Right lobe of liver (tissue), 6 donors: Measurements from ENCODE around the gene RMND1. TPM values are rescaled to one million over a fixed set of nuclear protein-coding genes. Genes with fewer than 3 reads are reported as not detected.

ENCODE experiments used
- ATAC-seq, 4 donors: fragments of 200-7000 bp; cut with Tn5 transposase; one replicate each; pipeline ENCODE4 v1.9.1; 2020; ENCODE audit warnings: mild to moderate bottlenecking in 4 of 4, moderate library complexity in 4 of 4
- DNase-seq, 3 donors: peaks; one replicate each; pipeline ENCODE4 v3.0.0-alpha.2; 2020
- H3K27ac ChIP-seq, 3 donors: fragments of 200-600 bp; one replicate each; pipeline ENCODE4 v1.8.0; 2022
- H3K27me3 ChIP-seq, 2 donors: fragments of 200-600 bp; one replicate each; pipeline ENCODE4 v1.8.0; 2022
- H3K36me3 ChIP-seq, 4 donors: fragments of 200-600 bp; sonication (generic) in 1 of 4; one replicate each; pipeline versions ENCODE4 v1.5.1 to v1.8.0; 2017 to 2022; ENCODE audit warnings: control low read depth in 1 of 4
- H3K4me1 ChIP-seq, 4 donors: fragments of 200-600 bp; sonication (generic) in 1 of 4; one replicate each; pipeline versions ENCODE4 v1.5.1 to v1.8.0; 2017 to 2022; ENCODE audit warnings: control low read depth in 1 of 4
- H3K4me3 ChIP-seq, 3 donors: fragments of 200-600 bp; one replicate each; pipeline ENCODE4 v1.8.0; 2022
- H3K9me3 ChIP-seq, 4 donors: fragments of 200-600 bp; sonication (generic) in 1 of 4; one replicate each; pipeline versions ENCODE4 v1.5.1 to v1.8.0; 2017 to 2022; ENCODE audit warnings: control low read depth in 1 of 4
- POLR2A ChIP-seq: fragments of 450-650 bp; IDR thresholded peaks from one replicate; pipeline ENCODE4 v1.6.1; 2017; ENCODE audit warnings: antibody characterized with exemption, mild to moderate bottlenecking
- WGBS: methylation state at CpG from one replicate; pipeline ENCODE4 v1.1.6; 2018; ENCODE audit warnings: low coverage, low lambda C conversion rate; ENCODE audit not compliant: insufficient coverage; ENCODE audit errors: missing lambda C conversion rate; 5-methylcytosine and 5-hydroxymethylcytosine counted together
- intact Hi-C, 2 donors: fragments of 100-400 bp; cut with DNase I; formaldehyde crosslinking; loops; one replicate each; pipeline versions ENCODE4 v1.11.2 to v1.14.1; 2022
- long read RNA-seq: library from polyadenylated mRNA; unstranded; transcript quantifications from one replicate; pipeline ENCODE4 v2.0.0, GENCODE V29; 2019
- total RNA-seq, 6 experiments: library from RNA; depleted of rRNA in 2 of 6; stranded (reverse); fragments of >200 nt in 2 of 6; fragmentation: NEBNext Ultra II Directional in 3 of 6; extraction: Animal tissue kit (Norgen Biotek cat#: 25700) in 3 of 6; gene quantifications; one replicate each; pipeline versions ENCODE4 v1.1.0 to v1.2.4, GENCODE V29; 2016 to 2023
- TF ChIP-seq, protein P1 (sequence below), 4 donors: fragments of 200-600 bp in 3 of 4; fragments of 450-650 bp in 1 of 4; IDR thresholded peaks; one replicate each; pipeline versions ENCODE4 v1.5.1 to v1.8.0; 2016 to 2022; ENCODE audit warnings: antibody characterized with exemption in 4 of 4, mild to moderate bottlenecking in 2 of 4
- donor health status: DM: no; HTN: yes; CAD: no.
- donor health status: DM: no; HTN: no; CAD: no.
- donor health status: DM: no; HTN: no; CAD: no.
- donor health status: DM: no; HTN: yes; CAD: no.
- donor health status: DM: no; HTN: yes; CAD: no.

Gene RMND1, protein sequence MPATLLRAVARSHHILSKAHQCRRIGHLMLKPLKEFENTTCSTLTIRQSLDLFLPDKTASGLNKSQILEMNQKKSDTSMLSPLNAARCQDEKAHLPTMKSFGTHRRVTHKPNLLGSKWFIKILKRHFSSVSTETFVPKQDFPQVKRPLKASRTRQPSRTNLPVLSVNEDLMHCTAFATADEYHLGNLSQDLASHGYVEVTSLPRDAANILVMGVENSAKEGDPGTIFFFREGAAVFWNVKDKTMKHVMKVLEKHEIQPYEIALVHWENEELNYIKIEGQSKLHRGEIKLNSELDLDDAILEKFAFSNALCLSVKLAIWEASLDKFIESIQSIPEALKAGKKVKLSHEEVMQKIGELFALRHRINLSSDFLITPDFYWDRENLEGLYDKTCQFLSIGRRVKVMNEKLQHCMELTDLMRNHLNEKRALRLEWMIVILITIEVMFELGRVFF
- total RNA-seq: 10 to 100 TPM; 13.1 to 23.4 (median 19.5) TPM
- long read RNA-seq, partial matches to known transcripts: 0 of 4 reads
- long read RNA-seq, other reads (novel, unspliced or antisense): 1 of 4 reads

DNA sequence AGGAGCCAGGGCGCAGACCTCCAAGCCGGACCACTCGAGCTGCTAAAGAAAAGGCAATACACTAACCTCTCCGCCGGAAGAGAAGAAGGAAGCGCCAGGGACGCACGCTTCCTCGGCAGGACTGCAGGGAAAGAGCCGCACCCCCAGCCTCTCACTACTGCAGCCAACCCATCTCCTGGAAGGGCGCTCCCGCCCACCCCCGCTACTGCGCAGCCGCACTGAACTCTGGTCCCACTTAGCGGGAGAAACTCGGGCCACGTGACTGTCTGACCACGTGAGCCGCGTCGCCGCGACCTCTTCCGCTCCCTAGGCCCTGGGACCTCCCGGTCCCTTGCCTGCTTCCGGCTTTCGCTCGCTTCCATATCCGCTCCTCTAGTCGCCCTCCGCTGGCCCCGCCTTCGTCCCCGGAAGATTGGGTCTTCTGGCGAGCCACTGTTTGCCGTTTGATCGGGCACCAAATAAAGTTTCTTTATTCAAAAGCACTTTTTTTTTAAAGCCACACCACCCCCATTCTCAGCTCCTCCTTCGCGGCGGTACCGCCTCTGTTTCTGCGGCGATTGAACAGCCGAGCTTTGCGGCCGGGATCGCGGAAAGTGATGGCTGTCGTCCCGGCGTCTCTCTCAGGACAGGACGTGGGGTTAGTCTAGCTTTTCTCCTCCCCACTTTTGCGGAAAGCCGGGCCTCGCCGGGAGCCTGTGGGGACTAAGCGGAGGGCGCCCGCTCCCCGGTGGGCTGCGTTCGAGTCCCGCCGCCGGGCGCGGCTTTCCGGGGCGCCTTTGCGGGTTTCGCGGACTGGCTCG, at the start of gene RMND1:
Gene RMND1, minus strand, starts transcription at position 177 of the 800 bp plus-strand sequence. CDS start 6,315 bp downstream, outside the sequence.
- intact Hi-C loops: no loop called here

DNA sequence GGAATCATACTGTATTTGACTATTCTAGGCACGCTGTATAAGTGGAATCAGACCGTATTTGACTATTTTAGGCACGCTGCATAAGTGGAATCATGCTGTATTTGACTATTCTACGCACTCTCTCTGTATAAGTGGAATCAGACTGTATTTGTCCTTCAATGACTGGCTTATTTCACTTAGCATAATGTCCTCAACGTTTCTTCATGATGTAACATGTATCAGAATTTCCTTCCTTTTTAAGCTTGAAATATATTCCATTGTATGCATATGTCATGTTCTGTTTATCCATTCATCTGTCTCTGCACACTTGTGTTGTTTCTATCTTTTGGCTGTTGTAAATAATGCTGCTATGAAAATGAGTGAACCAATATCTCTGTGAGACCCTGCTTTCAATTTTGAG, 47.6 kb upstream of the RMND1 start:
- Histone ChIP-seq H3K27me3 (no peaks in the 10 kb centered on the region), H3K4me3 (no peak overlapping the region), H3K27ac (no peak overlapping the region), H3K9me3 (no peaks in the 10 kb centered on the region), H3K4me1 (peaks cover 0 to 10% (median 2%) of the 10 kb centered on the region in 4 donors), H3K36me3 (no peaks in the 10 kb centered on the region)
- 83% methylated on average over 5 of the region's 5 CpGs for WGBS
- ATAC-seq: no peak
- no peak for DNase-seq
- intact Hi-C loops: no loop called here
- TF ChIP-seq, protein P1, sequence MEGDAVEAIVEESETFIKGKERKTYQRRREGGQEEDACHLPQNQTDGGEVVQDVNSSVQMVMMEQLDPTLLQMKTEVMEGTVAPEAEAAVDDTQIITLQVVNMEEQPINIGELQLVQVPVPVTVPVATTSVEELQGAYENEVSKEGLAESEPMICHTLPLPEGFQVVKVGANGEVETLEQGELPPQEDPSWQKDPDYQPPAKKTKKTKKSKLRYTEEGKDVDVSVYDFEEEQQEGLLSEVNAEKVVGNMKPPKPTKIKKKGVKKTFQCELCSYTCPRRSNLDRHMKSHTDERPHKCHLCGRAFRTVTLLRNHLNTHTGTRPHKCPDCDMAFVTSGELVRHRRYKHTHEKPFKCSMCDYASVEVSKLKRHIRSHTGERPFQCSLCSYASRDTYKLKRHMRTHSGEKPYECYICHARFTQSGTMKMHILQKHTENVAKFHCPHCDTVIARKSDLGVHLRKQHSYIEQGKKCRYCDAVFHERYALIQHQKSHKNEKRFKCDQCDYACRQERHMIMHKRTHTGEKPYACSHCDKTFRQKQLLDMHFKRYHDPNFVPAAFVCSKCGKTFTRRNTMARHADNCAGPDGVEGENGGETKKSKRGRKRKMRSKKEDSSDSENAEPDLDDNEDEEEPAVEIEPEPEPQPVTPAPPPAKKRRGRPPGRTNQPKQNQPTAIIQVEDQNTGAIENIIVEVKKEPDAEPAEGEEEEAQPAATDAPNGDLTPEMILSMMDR (IDR thresholded peaks at IDR 0.05): no peak
- TF ChIP-seq POLR2A: no peak

More for the DNA sequence above, at the start of gene RMND1:
- TF ChIP-seq, protein P1 (IDR thresholded peaks at IDR 0.05): peak in 1 of 4 donors; percentile 2
- peak; percentile 57 for TF ChIP-seq POLR2A
- Histone ChIP-seq H3K4me3 (peak within 1 kb of the TSS; percentile 78 to 97 (median 79)), H3K4me1 (peaks cover 0 to 30% (median 2%) of the 10 kb centered on the region in 4 donors), H3K27me3 (no peaks in the 10 kb centered on the region), H3K36me3 (peaks cover 0 to 6% (median 0%) of the 10 kb centered on the region in 4 donors), H3K27ac (peak within 1 kb of the TSS; percentile 71 to 94 (median 87)), H3K9me3 (no peaks in the 10 kb centered on the region)
- ATAC-seq (peak; percentile 96 to 99 (median 97)), DNase-seq (peak; percentile 100)
- 0% methylated on average over 19 of the region's 74 CpGs for WGBS

DNA sequence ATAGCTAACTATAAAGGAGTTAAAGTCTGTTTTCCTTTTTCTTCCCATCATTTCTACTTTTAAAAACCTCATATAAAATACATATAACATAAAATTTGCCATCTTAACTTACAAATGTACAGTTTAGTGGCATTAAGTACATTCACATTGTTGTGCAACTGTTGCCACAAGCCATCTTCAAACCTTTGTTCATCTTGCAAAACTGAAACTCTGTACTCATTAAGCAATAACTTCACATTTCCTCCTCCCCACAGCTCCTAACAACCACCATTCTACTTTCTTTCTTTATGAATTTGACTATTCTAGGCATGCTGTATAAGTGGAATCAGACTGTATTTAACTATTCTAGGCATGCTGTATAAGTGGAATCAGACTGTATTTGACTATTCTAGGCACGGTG, 46.4 kb upstream of the RMND1 start:
- no peak overlapping the region for H3K4me3 ChIP-seq
- peaks cover 0 to 10% (median 2%) of the 10 kb centered on the region in 4 donors for H3K4me1 ChIP-seq
- H3K27ac ChIP-seq: peak overlapping the region in 2 of 3 donors; percentile 18 to 38
- 77% methylated on average over 1 of the region's 1 CpG for WGBS
- H3K27me3 ChIP-seq: no peaks in the 10 kb centered on the region
- no peaks in the 10 kb centered on the region for H3K36me3 ChIP-seq
- TF ChIP-seq, protein P1 (IDR thresholded peaks at IDR 0.05): no peak
- no peak for TF ChIP-seq POLR2A
- no peaks in the 10 kb centered on the region for H3K9me3 ChIP-seq
- intact Hi-C loops: no loop called here
- ATAC-seq (peak; percentile 44 to 73 (median 62)), DNase-seq (no peak)

DNA sequence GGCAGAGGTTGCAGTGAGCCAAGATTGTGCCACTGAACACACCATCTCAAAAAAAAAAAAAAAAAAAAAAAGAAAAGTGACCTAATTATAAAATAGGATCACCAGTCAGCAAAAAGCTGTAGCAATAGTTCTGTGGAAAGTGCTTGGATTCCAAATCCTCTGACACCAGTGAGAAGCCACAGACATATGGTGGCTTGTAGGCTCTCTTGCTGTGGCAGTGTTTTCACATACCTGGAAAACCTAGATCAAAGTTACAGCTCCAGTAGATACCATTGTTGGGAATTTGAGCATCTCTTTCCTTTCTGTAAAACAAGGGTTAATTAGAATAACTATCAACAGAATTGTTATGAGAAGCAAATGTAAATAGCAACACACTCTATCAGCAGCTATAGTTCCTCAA, 46.0 kb upstream of the RMND1 start:
- Histone ChIP-seq H3K4me1 (peaks cover 0 to 10% (median 2%) of the 10 kb centered on the region in 4 donors), H3K36me3 (no peaks in the 10 kb centered on the region), H3K9me3 (no peaks in the 10 kb centered on the region), H3K27ac (peak overlapping the region in 2 of 3 donors; percentile 18 to 38), H3K4me3 (no peak overlapping the region), H3K27me3 (no peaks in the 10 kb centered on the region)
- peak in 1 of 4 donors; percentile 29 for ATAC-seq
- DNase-seq: no peak
- TF ChIP-seq, protein P1 (IDR thresholded peaks at IDR 0.05): no peak
- TF ChIP-seq POLR2A: no peak
- intact Hi-C loops: no loop called here
